GM18867 (cell line): ENCODE data around the gene TMEM217.

ENCODE experiments used
- ATAC-seq: cut with Tn5 transposase; IDR thresholded peaks from one replicate; pipeline ENCODE4 v1.9.1; 2021; ENCODE audit warnings: mild to moderate bottlenecking, moderate library complexity; ENCODE audit not compliant: unreplicated experiment

The TMEM217 gene

DNA sequence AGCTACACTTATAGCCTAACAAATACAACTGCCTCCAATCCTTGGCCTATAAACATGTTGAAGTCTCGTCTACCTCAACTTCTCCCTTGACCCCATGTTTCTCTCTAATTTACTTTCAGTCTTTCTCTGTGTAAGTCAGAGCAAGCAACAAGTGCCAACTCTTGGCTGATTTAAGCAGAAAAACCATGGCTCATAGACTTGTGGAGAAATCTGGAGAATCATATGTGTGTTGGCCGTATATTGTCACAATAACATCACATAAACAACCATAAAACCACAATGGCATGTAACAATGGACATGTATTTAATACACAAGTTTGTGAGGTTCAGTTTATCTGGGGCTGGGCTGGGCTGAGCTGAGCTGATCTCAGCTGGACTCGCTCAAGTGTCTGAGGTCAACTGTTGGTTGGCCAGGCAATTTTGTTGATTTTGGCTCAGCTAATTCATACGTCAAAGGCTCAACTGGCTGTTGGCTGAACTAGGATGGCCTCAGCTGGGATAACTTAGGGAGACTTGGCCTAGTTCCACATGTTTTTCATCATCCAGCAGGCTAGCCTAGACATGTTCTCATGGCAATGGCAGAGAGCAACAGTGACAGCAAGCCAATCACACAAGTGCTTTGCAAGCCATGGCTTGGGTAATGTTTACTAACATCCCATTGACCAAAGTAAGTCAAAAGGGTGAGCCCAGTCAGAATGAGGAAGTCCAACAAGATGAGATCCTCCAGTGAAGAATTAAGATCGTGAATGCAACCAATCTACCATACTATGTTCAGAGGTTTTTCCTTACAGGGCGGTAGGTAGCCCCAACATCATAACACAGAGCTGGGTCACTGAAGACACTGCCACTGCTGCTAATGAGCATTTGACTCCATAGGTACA is 13.3 kb downstream of the TMEM217 start:
- ATAC-seq = no peak

- no peak for ATAC-seq
Measured at GRCh38 chr6:37243816-37244370, 14.1 kb downstream of the TMEM217 start.

- no peak for ATAC-seq
Measured at GRCh38 chr6:37243131-37243815, 14.7 kb downstream of the TMEM217 start.

- no peak for ATAC-seq
Measured at GRCh38 chr6:37242429-37243052, 15.4 kb downstream of the TMEM217 start.

DNA sequence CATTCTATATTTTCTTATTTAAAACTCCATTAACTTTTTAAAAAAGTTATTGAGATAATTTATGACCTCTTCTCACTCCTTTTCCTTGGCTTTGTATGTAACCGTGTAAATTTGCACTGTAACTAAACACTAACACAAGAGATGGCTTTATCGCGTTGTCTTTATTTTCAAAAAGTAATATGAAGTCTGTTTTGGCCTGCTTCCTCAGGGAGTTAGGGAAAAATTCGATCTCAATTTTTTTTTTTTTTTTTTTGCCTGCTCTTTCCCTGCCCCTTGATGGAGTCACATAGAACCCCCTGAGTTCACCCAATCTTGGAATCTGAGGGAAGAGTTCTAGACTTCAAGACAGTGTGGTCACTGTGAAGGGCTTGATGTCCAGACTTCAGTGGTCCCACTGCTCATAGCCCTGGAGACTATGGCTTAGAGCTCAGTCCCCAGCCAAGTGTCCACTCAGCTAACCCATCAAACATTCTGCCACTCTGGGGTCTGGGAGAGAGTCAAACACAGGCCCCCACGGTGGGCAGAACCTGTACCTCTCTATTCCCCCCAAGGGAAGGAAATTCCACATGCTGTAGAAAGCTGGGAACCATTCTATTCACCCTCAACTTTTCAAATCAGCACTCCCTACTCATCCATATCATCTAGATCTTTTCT is 16.0 kb downstream of the TMEM217 start:
- ATAC-seq = no peak

DNA sequence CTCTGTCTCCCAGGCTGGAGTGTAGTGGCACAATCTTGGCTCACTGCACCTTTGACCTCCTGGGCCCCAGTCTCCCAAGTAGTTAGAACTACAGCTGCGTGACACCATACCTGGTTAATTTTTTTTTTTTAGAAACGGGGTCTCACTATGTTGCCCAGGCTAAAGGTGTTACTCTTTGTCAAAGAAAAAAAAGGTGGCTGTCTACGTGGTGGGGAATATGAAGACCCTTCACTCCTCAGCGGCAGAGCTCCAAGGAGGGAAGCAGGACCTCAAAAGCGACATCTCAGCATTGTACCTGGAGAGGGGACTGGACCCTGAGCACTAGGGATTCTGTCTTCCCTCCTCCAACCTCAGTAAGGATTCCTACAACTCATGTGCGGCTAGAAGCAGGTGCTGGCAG is 16.8 kb downstream of the TMEM217 start:
- ATAC-seq = no peak

DNA sequence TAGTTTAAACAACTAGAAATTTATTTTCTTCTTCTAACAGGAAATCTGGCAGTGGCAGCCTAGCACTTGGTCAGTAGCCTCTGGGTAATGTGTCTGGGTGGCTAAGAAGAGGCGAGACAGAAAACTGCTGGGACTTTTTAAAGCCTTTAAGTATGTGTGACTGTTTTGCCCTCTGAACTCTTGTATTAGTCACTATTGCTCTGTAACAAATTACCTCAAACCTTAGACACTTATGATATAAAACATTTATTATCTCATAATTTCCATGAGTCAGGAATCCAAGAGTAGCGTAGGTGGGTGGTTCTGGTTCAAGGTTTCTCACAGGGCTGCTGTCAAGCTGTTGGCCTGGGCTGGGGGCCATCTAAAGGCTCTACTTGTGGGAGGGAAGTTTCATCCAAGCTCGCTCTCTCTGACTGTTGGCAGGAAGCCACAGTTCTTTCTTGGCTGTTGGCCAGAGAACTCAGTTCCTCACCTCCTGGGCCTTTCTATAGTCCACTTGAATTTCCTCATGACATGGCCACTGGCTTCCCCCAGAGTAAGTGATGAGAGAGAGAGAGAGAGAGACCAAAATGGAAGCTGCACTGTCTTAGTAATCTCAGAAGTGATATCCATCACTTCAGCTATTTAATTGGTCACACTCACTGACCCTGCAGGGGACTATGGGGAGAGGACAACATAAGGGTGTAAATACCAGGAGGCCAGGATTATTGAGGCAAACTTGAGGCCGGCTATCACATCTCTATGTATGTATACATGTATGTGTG is 17.8 kb downstream of the TMEM217 start:
- no peak for ATAC-seq

DNA sequence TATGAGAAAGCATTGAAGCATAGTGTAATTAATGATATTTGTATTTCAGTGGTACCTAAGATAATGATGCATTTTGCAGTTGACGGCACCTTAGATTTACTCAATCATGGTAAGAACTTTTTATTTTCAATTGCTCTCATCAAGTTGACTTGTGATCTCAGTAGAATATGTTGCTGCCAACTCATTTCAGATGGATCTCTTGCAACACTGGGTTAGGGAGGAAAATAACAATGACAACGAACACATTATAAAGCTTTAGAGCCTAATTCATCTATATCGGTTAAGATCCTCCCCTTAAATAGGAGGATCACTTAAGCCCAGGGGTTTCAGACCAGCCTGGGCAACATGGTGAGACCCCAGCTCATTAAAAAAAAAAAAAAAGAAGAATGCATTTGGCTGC is 18.4 kb downstream of the TMEM217 start:
- no peak for ATAC-seq

- ATAC-seq = no peak
Measured at GRCh38 chr6:37238381-37238780, 19.6 kb downstream of the TMEM217 start.

DNA sequence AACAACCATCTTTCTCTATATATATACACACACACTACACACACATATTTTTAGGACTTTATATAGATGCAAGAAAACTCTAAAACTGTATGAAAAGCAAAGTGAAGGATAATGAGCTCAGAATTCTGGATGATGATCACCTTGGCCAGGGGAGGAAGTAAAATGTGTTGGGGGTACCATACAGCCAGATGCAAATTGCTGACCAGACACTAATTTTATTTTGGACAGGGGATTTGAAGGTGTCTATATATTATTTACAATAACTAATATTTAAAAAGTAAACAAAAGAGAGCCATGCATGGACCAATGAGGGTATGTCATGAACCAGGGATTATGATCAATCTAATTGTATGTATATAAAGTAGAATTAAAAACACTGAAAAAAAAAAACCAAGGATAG is 20.2 kb downstream of the TMEM217 start:
- ATAC-seq = no peak

- ATAC-seq = no peak
Measured at GRCh38 chr6:37236921-37237320, 21.0 kb downstream of the TMEM217 start.

DNA sequence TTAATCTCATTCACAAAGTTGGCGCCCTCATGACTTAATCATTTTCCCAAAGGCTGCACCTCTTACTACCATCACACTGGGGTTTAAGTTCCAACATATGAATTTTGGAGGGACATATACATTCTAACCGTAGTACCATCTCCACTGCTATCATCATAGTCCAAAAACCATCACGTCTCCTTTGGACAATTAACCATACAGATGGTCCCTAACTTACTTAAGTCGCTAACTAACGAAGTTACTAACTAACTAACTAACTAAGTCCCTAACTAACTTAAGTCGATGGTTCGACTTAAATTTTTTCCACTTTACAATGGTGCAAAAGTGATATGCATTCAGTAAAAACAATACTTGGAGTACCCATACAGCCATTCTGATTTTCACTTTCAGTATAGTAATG is 24.4 kb downstream of the TMEM217 start:
- ATAC-seq = no peak

DNA sequence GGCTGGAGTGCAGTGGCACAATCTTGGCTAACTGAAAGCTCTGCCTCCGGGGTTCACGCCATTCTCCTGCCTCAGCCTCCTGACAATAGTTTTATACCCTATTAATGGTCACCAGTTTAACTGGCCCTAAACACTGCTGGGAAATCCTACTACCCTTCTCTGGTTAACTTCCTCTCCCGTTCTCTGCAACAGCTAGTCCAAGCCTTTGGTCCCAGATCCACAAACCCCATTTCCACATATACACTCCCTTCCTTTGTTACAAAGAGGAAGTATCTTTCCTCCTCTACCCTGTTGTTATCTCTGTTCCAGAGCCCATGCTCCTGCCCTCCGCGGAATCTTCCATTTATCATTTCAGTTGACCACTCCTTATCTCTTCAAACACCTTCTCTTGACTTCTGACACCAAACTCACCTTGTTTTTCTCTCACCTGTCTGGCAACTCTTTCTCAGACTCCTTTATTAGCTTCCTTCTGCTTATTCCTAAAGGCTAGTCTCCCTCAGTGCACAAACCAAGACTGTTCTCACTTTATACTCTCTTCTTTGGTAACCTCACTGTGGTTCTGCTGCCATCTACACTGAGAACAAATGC is 25.4 kb downstream of the TMEM217 start:
- no peak for ATAC-seq

DNA sequence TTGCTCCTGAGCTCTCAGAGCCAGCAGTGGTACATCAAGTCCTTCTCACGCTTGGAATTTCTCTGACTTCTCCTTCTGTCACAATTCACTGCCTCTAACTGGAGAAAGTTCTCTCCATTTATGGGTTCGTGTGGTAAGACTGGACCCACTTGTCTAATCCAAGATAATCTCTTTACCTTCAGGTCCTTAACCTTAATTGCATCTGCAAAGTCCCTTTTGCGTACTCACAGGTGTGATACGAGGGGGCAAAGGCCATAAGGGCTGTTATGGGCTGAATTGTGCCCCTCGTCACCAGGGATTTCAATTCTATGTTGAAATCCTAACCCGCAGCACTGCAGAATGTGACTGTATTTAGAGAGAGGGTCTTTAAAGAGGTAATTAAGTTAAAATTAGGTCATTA is 27.8 kb downstream of the TMEM217 start:
- no peak for ATAC-seq

- ATAC-seq = no peak
Measured at GRCh38 chr6:37225350-37226169, 32.4 kb downstream of the TMEM217 start.

GRCh38 chr6:37222992-37223391 is 35.0 kb downstream of the TMEM217 start:
- ATAC-seq = no peak

DNA sequence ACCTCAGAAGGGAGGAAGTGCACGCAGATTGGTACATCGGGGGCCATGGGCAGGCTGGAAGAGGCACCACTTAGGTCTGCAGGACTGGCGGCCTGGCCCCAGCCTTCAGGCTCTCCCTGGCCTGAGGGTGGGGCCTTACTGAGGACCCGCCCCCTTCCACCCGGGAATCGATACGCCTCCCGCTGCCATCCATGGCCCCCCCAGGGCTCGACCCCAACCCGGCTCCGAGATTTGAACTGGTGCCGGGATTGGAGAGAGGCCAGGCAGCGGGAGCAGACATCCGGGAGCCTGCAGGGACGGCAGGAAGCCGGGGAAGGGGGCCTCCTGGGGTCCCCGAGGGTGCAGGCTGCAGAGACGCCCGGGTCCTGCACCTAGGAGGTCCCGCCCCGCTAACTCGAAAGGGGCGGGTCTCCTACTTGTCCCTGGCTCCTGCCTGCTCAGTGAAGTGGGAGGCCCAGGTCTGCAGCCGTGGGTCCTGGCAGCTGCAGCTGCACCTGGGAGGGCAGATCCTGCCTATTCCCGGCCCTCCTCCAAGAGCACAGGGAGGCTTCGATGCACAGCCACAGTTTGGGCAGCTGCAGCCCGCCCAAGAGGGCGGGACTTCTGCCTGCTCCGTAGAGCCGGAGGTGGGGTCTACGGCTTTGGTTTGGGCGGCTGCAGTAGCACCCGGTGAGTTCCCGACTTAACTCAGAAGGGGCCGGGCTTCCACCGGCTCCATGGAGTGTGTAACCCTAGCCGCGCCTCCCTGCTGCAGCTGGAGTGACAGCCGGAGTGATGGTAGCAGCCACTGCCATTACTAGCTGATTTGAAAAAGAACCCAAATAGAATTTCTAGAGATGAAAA is 35.6 kb downstream of the TMEM217 start:
- ATAC-seq = peak; percentile 79

GRCh38 chr6:37221585-37222124 is 36.3 kb downstream of the TMEM217 start:
- no peak for ATAC-seq
